Upper lobe of right lung (tissue), 1 donor: ENCODE results near the gene PLXNA4. TPM values are rescaled to one million over a fixed set of nuclear protein-coding genes. Genes with fewer than 3 reads are reported as not detected.

Experiments
- ATAC-seq: fragments of 200-7000 bp; cut with Tn5 transposase; one replicate; pipeline ENCODE4 v1.9.1; 2020; ENCODE audit warnings: mild to moderate bottlenecking, moderate library complexity
- DNase-seq: peaks from one replicate; pipeline ENCODE4 v3.0.0-alpha.2; 2020
- H3K27ac ChIP-seq: fragments of 200-600 bp; one replicate; pipeline ENCODE4 v1.8.0; 2022
- H3K27me3 ChIP-seq: fragments of 200-600 bp; one replicate; pipeline ENCODE4 v1.8.0; 2022; ENCODE audit warnings: mild to moderate bottlenecking
- H3K36me3 ChIP-seq: fragments of 200-600 bp; one replicate; pipeline ENCODE4 v1.8.0; 2022
- H3K4me1 ChIP-seq: fragments of 200-600 bp; one replicate; pipeline ENCODE4 v1.8.0; 2022
- H3K4me3 ChIP-seq: fragments of 200-600 bp; one replicate; pipeline ENCODE4 v1.8.0; 2022; ENCODE audit warnings: mild to moderate bottlenecking
- H3K9me3 ChIP-seq: fragments of 200-600 bp; one replicate; pipeline ENCODE4 v1.8.0; 2022
- CTCF ChIP-seq: fragments of 200-600 bp; IDR thresholded peaks from one replicate; pipeline ENCODE4 v1.8.0; 2022; ENCODE audit warnings: antibody characterized with exemption
- intact Hi-C: fragments of 100-400 bp; cut with DNase I; formaldehyde crosslinking; loops from one replicate; pipeline ENCODE4 v1.11.0; 2022
- total RNA-seq: library from RNA; stranded (reverse); fragmentation: NEBNext Ultra II Directional; extraction: Animal tissue kit (Norgen Biotek cat#: 25700); gene quantifications from one replicate; pipeline ENCODE4 v1.2.1, GENCODE V29; 2021
- donor health status: DM: no; HTN: yes; CAD: no; lungs with severe emphysema.

Gene PLXNA4
- total RNA-seq, 1 donor from 2014 or later, result 7.2 TPM

GRCh38 chr7:132095111-132095765, 481.0 kb downstream of the PLXNA4 start:
- Histone ChIP-seq H3K9me3 (no peaks in the 10 kb centered on the region), H3K36me3 (no peaks in the 10 kb centered on the region), H3K27ac (no peak overlapping the region), H3K27me3 (no peaks in the 10 kb centered on the region), H3K4me1 (no peaks in the 10 kb centered on the region), H3K4me3 (no peak overlapping the region)
- intact Hi-C loops, result no loop called here
- no peak for TF ChIP-seq CTCF
- DNase-seq (no peak), ATAC-seq (no peak)

DNA sequence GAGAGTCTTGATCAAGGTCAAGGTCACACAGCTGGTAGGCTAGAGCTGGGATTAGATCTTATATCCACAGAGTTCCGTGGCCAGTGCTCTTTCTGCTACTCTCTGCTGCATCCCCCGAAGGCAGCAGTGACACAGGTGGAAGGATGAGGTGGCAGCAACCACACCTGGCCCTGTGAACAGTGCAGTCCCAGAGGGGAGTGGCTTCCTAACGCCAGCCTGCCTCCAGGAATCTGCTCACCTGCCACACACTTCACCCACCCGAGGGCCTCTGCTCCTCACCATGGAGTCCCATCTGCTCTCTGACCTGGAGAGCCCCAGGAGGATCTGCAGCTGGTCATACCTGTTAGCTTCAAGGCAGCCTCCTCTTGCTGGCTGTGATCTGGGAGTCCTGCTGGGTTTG, 484.2 kb downstream of the PLXNA4 start:
- DNase-seq (no peak), ATAC-seq (peak; percentile 25)
- no peak overlapping the region for H3K4me3 ChIP-seq

GRCh38 chr7:132091706-132092105, 484.6 kb downstream of the PLXNA4 start:
- no peak for ATAC-seq
- TF ChIP-seq CTCF, result no peak
- DNase-seq, result no peak
- Histone ChIP-seq H3K27ac (no peak overlapping the region), H3K36me3 (no peaks in the 10 kb centered on the region), H3K4me3 (no peak overlapping the region), H3K27me3 (no peaks in the 10 kb centered on the region), H3K9me3 (no peaks in the 10 kb centered on the region), H3K4me1 (no peaks in the 10 kb centered on the region)
- intact Hi-C loops, result no loop called here

More for the DNA sequence above, 484.2 kb downstream of the PLXNA4 start:
- TF ChIP-seq CTCF, result no peak
- intact Hi-C loops, result no loop called here
- no peaks in the 10 kb centered on the region for H3K27me3 ChIP-seq
- no peaks in the 10 kb centered on the region for H3K9me3 ChIP-seq
- no peak overlapping the region for H3K27ac ChIP-seq
- H3K4me1 ChIP-seq, result no peaks in the 10 kb centered on the region
- no peaks in the 10 kb centered on the region for H3K36me3 ChIP-seq

GRCh38 chr7:132090444-132090843, 485.8 kb downstream of the PLXNA4 start:
- DNase-seq (no peak), ATAC-seq (no peak)
- H3K27ac ChIP-seq, result no peak overlapping the region
- H3K9me3 ChIP-seq, result no peaks in the 10 kb centered on the region
- no peaks in the 10 kb centered on the region for H3K27me3 ChIP-seq
- intact Hi-C loops, result no loop called here
- H3K4me1 ChIP-seq, result no peaks in the 10 kb centered on the region
- H3K36me3 ChIP-seq, result no peaks in the 10 kb centered on the region
- no peak for TF ChIP-seq CTCF
- H3K4me3 ChIP-seq, result no peak overlapping the region

DNA sequence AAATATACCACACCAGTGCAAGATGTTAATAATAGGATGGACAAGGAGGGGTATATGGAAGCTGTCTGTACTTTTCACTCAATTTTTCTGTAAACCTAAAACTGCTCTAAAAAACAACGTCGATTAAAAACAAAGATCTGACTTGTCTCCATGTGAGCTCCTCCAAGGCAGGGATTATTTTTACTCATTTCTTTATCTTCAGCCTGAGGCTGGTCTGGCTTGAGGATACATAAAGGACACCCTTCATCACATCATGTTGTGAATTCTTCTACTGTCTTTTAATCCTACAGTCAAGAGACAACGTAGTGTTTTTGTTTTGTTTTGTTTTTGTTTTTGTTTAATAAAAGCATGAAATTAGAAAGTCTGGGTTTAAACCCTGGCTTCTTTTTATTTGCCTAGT, 486.9 kb downstream of the PLXNA4 start:
- ATAC-seq, result no peak

More for the DNA sequence above, 486.9 kb downstream of the PLXNA4 start:
- no peaks in the 10 kb centered on the region for H3K4me1 ChIP-seq
- intact Hi-C loops, result no loop called here
- no peaks in the 10 kb centered on the region for H3K36me3 ChIP-seq
- no peak for DNase-seq
- H3K27me3 ChIP-seq, result no peaks in the 10 kb centered on the region
- H3K9me3 ChIP-seq, result no peaks in the 10 kb centered on the region
- H3K4me3 ChIP-seq, result no peak overlapping the region
- TF ChIP-seq CTCF, result no peak
- H3K27ac ChIP-seq, result no peak overlapping the region
